HT1080 (cell line): ENCODE results near the gene C3orf22. TPM values are rescaled to one million over a fixed set of nuclear protein-coding genes. Genes with fewer than 3 reads are reported as not detected.

ENCODE experiments used
- DNase-seq: peaks from one replicate; pipeline ENCODE4 v3.0.0-alpha.2; 2015; ENCODE audit warnings: low read depth
- total RNA-seq: library from RNA; depleted of rRNA; stranded (reverse); fragments of >200 nt; shearing (Covaris generic); gene quantifications from 2 replicates; pipeline ENCODE4 v1.2.3, GENCODE V29; 2014

The C3orf22 gene
- total RNA-seq, 1 experiment from 2014 or later, result not detected

- DNase-seq, result no peak
Observed at GRCh38 chr3:126528419-126528799, 30.3 kb downstream of the C3orf22 start.

GRCh38 chr3:126527455-126528211, 31.1 kb downstream of the C3orf22 start:
- no peak for DNase-seq

GRCh38 chr3:126527006-126527405, 31.7 kb downstream of the C3orf22 start:
- DNase-seq, result no peak

- no peak for DNase-seq
Observed at GRCh38 chr3:126526668-126527005, 32.1 kb downstream of the C3orf22 start.

GRCh38 chr3:126525853-126526667, 32.7 kb downstream of the C3orf22 start:
- no peak for DNase-seq

GRCh38 chr3:126525091-126525852, 33.5 kb downstream of the C3orf22 start:
- no peak for DNase-seq

GRCh38 chr3:126524429-126524988, 34.2 kb downstream of the C3orf22 start:
- no peak for DNase-seq

- no peak for DNase-seq
Observed at GRCh38 chr3:126523745-126524428, 34.8 kb downstream of the C3orf22 start, which contains the start of gene CHST13. CHST13 (plus strand) TSS chr3:126524155; CDS start chr3:126524333, 178 bp downstream.

GRCh38 chr3:126522363-126522788, 36.4 kb downstream of the C3orf22 start:
- DNase-seq, result peak; percentile 35

GRCh38 chr3:126521122-126521891, 37.4 kb downstream of the C3orf22 start:
- DNase-seq, result no peak

GRCh38 chr3:126519506-126520455, 39.0 kb downstream of the C3orf22 start:
- DNase-seq, result no peak

GRCh38 chr3:126518779-126519177, 40.0 kb downstream of the C3orf22 start:
- no peak for DNase-seq

GRCh38 chr3:126517986-126518778, 40.5 kb downstream of the C3orf22 start:
- DNase-seq, result no peak

- no peak for DNase-seq
Observed at GRCh38 chr3:126517291-126517951, 41.3 kb downstream of the C3orf22 start, which contains the start of gene UROC1. UROC1 (minus strand) TSS chr3:126517773; CDS start chr3:126517719, 54 bp downstream.

GRCh38 chr3:126516936-126517290, 41.8 kb downstream of the C3orf22 start:
- no peak for DNase-seq

GRCh38 chr3:126516152-126516935, 42.4 kb downstream of the C3orf22 start:
- DNase-seq, result no peak
